A204.1 (cell line): ENCODE results near the gene NPHP4.
"Not testable (repeated sequence)": the region's sequence is repeated elsewhere in the genome, so short reads cannot be mapped to it uniquely, and the experiment has no call there.

ENCODE experiments used
- FAIRE-seq: peaks from 2 replicates; lab custom pipeline; 2012; peaks lifted over from hg19 to GRCh38; lab: Jason Lieb, UNC

NPHP4 gene

GRCh38 chr1:6023346-6023745, 31.1 kb upstream of the NPHP4 start:
- FAIRE-seq = no peak

GRCh38 chr1:6022193-6022592, 30.0 kb upstream of the NPHP4 start:
- FAIRE-seq = no peak

GRCh38 chr1:6019166-6019845, 27.1 kb upstream of the NPHP4 start:
- no peak for FAIRE-seq

- not testable (repeated sequence) for FAIRE-seq
Measured at GRCh38 chr1:6017654-6018053, 25.4 kb upstream of the NPHP4 start.

- no peak for FAIRE-seq
Measured at GRCh38 chr1:6016191-6016865, 24.1 kb upstream of the NPHP4 start.

GRCh38 chr1:6014130-6014999, 22.1 kb upstream of the NPHP4 start:
- no peak for FAIRE-seq

GRCh38 chr1:6013491-6013890, 21.3 kb upstream of the NPHP4 start:
- no peak for FAIRE-seq

GRCh38 chr1:6012529-6013318, 20.5 kb upstream of the NPHP4 start:
- FAIRE-seq = no peak

- FAIRE-seq = no peak
Measured at GRCh38 chr1:6011946-6012258, 19.7 kb upstream of the NPHP4 start.

GRCh38 chr1:6011161-6011945, 19.1 kb upstream of the NPHP4 start:
- FAIRE-seq = no peak

GRCh38 chr1:6010554-6010953, 18.3 kb upstream of the NPHP4 start:
- FAIRE-seq = no peak

GRCh38 chr1:6009120-6010040, 17.2 kb upstream of the NPHP4 start:
- no peak for FAIRE-seq

- no peak for FAIRE-seq
Measured at GRCh38 chr1:6008696-6009095, 16.5 kb upstream of the NPHP4 start.

GRCh38 chr1:6008084-6008415, 15.8 kb upstream of the NPHP4 start:
- no peak for FAIRE-seq

- no peak for FAIRE-seq
Measured at GRCh38 chr1:6007318-6008083, 15.3 kb upstream of the NPHP4 start.

GRCh38 chr1:6006882-6007281, 14.7 kb upstream of the NPHP4 start:
- no peak for FAIRE-seq

- FAIRE-seq = no peak
Measured at GRCh38 chr1:6005276-6005917, 13.2 kb upstream of the NPHP4 start.

- FAIRE-seq = no peak
Measured at GRCh38 chr1:6004412-6005123, 12.3 kb upstream of the NPHP4 start.
